HT1080 (cell line): ENCODE data around the gene DLEC1. TPM values are rescaled to one million over a fixed set of nuclear protein-coding genes. Genes with fewer than 3 reads are reported as not detected.
A peak's percentile ranks its signal among the peaks of the same experiment; 100 is the strongest.
"Not testable (repeated sequence)": the region's sequence is repeated elsewhere in the genome, so short reads cannot be mapped to it uniquely, and the experiment has no call there.

Experiments used
- DNase-seq: peaks from one replicate; pipeline ENCODE4 v3.0.0-alpha.2; 2015; ENCODE audit warnings: low read depth
- total RNA-seq: library from RNA; depleted of rRNA; stranded (reverse); fragments of >200 nt; shearing (Covaris generic); gene quantifications from 2 replicates; pipeline ENCODE4 v1.2.3, GENCODE V29; 2014

Gene DLEC1
- total RNA-seq, 1 experiment from 2014 or later, result not detected

- DNase-seq, result not testable (repeated sequence)
These were observed 4.7 kb upstream of the DLEC1 start for GRCh38 chr3:38034335-38034734.

GRCh38 chr3:38036286-38036685, 2.7 kb upstream of the DLEC1 start:
- no peak for DNase-seq

DNA sequence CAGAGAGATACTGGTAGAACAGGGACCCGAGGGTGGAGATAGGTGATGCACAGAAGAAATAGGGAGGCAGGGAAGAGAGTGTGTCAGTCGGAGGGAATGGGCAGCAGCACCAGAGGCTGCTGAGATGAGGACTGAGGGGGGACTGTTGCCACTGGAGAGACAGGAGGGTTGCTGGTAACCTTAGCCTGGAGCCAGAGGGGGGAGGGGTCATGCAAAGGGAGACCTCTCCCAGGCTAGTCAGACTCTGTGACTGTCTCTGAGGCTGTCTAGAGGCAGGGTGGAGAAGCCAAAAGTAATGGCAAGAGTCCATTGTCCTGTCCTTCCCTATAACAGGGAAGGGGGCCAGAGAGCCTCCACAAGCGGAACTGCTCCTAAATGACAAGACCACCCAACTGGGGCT, 2.1 kb upstream of the DLEC1 start:
- no peak for DNase-seq

- DNase-seq, result peak; percentile 18
These were observed 529 bp upstream of the DLEC1 start for GRCh38 chr3:38038447-38038911.

DNA sequence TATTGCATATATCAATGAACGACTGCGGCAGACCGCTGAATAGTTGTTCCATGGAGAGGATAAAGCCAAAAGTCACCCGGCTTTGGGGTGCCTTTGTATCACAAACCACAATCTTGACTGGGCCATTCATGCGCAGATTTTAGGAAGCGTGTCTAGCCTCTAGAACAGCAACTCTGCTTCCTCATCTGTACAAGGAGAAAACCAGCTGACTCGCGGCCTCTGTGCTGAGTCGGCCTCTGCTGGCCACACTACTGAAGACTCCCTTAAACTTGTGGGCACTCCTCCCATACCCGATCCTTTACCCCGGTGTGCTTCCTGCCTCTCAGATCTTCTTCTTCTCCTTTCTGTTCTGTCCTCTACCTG, 872 bp downstream of the DLEC1 start:
- DNase-seq, result no peak

GRCh38 chr3:38040401-38040800, 1.4 kb downstream of the DLEC1 start:
- DNase-seq, result no peak

DNA sequence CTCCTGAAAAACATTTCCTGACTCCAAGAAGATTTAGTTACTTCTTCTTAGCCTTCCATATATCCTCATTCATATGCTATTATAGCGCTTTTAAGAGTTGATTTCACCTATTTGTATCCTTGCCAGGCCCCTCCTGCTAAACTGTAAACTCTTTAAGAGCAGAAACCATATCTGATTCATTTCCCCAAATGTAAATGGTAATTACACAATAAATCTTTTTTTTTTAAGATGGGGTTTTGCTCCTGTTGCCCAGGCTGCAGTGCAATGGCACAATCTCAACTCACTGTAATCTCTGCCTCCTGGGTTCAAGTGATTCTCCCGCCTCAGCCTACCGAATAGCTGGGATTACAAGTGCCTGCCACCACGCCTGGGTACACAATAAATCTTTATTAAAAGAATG, 4.5 kb downstream of the DLEC1 start:
- no peak for DNase-seq

DNA sequence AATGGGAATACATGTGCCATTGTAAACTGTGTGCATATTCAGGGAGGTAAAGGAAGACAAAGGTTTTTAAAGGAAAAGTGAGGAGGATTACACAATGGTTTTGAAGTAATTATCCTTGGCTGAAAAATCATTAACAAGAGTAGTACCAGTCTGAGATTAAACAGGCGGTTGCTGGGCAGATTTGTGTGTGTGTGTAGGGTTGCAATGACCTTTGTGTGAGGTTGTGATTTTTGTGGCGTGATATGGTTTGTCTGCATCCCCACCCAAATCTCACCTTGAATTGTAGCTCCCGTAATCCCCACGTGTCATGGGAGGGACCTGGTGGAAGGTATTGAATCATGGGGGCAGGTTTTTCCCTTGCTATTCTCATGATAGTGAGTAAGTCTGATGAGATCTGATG, 7.0 kb downstream of the DLEC1 start:
- no peak for DNase-seq

- no peak for DNase-seq
These were observed 7.8 kb downstream of the DLEC1 start for GRCh38 chr3:38046821-38047220.

- DNase-seq, result no peak
These were observed 8.9 kb downstream of the DLEC1 start for GRCh38 chr3:38047896-38048295.

GRCh38 chr3:38049358-38050126, 10.5 kb downstream of the DLEC1 start:
- no peak for DNase-seq

DNA sequence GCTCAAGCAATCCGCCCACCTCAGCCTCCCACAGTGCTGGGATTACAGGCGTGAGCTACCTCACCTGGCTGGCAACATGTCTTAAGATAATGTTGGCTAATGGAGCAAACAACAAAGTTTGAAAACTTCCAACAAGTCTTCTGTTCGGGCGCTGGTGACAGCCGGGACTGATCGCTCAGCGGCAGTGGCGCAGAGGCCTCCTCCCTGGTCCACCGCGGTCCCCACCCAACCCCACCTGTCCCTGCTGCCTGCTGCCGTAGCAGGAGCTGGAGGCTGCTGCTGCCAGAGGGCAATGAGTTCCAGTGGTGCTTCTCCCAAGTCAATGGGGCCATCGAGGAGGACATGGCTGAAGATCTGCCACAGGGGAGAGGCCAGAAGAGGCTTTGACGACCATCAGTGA, 12.1 kb downstream of the DLEC1 start:
- no peak for DNase-seq

DNA sequence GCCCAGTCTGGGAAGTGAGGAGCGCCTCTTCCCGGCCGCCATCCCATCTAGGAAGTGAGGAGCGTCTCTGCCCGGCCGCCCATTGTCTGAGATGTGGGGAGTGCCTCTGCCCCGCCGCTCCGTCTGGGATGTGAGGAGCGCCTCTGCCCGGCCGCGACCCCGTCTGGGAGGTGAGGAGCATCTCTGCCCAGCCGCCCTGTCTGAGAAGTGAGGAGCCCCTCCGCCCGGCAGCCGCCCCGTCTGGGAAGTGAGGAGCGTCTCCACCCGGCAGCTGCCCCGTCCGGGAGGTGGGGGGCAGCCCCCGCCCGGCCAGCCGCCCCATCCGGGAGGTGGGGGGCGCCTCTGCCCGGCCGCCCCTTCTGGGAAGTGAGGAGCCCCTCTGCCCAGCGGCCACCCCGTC, 14.3 kb downstream of the DLEC1 start:
- not testable (repeated sequence) for DNase-seq

DNA sequence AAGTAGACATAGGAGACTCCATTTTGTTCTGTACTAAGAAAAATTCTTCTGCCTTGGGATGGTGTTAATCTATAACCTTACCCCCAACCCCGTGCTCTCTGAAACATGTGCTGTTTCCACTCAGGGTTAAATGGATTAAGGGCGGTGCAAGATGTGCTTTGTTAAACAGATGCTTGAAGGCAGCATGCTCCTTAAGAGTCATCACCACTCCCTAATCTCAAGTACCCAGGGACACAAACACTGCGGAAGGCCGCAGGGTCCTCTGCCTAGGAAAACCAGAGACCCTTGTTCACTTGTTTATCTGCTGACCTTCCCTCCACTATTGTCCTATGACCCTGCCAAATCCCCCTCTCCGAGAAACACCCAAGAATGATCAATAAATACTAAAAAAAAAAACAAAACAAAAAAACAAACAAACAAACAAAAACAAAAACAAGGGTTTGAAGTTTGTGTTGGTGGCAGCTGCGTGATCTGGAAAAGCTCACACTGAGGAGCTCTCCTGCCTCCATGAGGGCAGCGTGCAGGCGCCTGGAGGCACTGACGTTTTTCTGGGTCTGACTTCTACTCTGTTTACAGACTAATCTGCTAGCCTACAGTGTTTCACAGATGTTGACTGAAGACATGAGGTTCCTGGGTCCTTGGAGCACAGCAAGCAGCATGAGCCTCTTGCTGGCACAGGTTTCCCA, 14.9 kb downstream of the DLEC1 start:
- not testable (repeated sequence) for DNase-seq

DNA sequence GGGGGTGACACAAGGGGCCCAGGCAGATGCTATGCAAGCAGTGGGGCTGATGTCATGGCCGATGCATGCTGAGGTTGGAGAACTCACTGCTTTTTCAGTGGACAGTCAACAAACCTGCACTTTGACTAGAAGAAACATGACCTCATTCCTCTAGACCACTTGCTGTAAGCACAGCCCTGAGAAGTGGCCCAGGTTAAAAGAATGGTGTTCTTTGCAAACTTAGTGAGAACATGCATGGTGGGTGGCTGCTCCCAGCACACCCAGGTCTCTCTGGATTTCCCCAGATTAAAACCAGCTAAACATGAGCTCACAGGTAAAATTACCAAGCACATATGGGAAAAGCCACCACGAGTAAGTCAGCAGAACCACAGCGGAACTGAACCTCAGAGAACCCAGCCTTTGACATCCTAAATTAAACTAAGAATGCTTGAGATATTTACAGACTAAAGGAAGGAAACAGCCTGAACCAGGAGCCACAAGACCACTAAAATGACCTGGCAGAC, 15.5 kb downstream of the DLEC1 start:
- no peak for DNase-seq

GRCh38 chr3:38059148-38059547, 20.1 kb downstream of the DLEC1 start:
- no peak for DNase-seq

- no peak for DNase-seq
These were observed 20.6 kb downstream of the DLEC1 start for GRCh38 chr3:38059591-38059990.

DNA sequence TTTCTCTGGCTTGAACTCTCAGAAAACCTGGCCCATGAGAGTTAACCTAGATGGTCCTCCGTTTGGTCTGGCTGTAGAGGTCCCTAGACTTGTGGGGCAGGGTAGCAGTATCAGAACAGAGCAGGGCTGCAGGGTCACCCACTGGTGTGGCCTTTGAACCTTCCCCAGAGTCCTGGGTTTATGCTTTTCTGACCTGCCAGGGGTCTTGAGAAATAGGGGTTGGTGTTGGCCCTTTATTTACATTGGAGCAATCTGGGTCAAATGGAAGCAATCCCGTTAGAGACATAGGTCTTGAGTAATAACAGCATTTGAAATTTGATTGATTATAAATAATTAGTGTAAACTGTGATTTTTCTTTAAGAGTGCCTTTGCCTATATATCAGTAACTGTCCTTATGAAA, 23.8 kb downstream of the DLEC1 start:
- DNase-seq, result no peak

GRCh38 chr3:38064453-38064852, 25.4 kb downstream of the DLEC1 start:
- not testable (repeated sequence) for DNase-seq

DNA sequence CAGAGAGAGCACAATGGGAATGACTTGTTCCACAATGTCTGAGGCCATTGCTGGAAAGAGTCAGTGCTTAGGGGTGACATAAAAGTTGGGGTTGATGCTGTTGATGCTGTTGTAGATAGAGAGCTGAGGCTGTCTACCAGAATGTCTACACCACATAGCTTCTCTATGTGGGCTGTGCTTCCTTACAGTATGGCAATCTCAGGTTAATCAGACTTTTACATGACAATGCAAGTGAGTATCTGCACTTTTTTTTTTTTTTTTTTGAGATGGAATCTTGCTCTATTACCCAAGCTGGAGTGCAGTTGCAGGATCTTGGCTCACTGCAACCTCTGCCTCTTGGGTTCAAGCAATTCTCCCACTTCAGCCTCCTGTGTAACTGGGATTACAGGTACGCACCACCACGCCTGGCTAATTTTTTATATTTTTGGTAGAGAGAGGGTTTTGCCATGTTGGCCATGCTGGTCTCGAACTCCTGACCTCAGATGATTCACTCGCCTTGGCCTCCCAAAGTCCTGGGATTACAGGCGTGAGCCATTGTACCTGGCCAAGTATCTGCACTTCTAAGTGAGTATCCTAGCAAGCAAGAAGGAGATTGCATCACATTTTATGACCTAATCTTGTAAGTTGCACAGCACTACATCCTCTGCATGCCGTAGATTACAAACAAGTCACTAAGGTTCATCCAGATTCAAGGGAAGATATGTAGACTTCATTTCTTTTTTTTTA, 28.7 kb downstream of the DLEC1 start:
- DNase-seq, result no peak

DNA sequence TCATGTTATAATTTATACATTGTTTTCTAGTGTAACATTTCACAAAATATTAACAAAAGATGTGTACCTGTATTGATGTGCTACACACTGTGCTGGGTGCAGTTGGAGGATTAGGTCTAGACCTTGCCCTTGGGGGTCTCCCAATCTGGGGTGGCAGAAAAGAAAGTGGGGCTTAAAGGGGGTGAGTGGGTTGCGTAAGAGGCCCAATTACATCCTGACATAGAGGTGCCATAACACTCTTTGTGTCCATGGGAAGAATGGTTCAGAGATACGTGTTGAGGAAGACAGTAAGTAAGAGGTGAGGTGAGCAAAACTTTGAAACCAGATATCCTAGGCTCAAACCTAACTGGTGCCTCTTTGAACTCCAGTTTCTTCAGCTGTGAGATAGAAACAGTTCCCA, 31.0 kb downstream of the DLEC1 start:
- DNase-seq, result no peak

DNA sequence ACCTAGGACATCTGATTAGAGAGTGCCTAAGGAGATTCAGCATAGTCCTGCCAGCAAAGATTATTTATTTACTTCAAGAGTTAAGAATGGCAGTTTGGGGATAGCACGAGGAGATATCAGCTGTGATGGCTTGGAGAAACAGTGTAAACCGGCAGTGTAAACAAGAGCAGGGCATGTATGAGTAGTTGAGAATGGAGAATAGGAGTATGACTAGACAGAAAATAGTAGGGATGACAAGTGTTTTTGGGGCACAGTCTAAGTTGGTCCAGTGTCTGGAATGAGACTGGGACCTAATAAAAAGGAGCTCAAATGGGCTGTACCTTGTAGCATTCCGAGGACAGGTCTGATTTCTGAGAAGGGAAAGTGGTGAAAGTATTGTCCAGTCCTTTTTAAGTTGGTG, 38.1 kb downstream of the DLEC1 start:
- DNase-seq, result not testable (repeated sequence)
